OCI-LY1 (cell line): ENCODE results near the gene AGBL1.

ENCODE experiments used
- H2AFZ ChIP-seq: fragments of 200-600 bp; sonication (generic), shearing (Covaris generic); 2 replicates; pipeline ENCODE4 v1.6.0; 2014; ENCODE audit warnings: antibody characterized with exemption, mild to moderate bottlenecking, low read length
- H3F3A ChIP-seq: fragments of 200-600 bp; sonication (generic), shearing (Covaris generic); 2 replicates; pipeline ENCODE4 v1.6.0; 2014; ENCODE audit warnings: mild to moderate bottlenecking, antibody characterized with exemption, low read length, moderate library complexity; ENCODE audit not compliant: insufficient read depth
- H3K27ac ChIP-seq: fragments of 200-600 bp; sonication (generic); 2 replicates; pipeline ENCODE4 v1.5.1; 2014; ENCODE audit warnings: low read length, mixed run types, mild to moderate bottlenecking, low read depth; ENCODE audit not compliant: poor library complexity, severe bottlenecking
- H3K27me3 ChIP-seq: fragments of 200-600 bp; sonication (generic); 2 replicates; pipeline ENCODE4 v1.6.0; 2014; ENCODE audit warnings: antibody characterized with exemption, mild to moderate bottlenecking, low read length, moderate library complexity; ENCODE audit not compliant: insufficient read depth
- H3K36me3 ChIP-seq: fragments of 200-600 bp; sonication (generic); 2 replicates; pipeline ENCODE4 v1.6.1; 2014; ENCODE audit warnings: mild to moderate bottlenecking, antibody characterized with exemption, low read length, moderate library complexity, mixed read lengths; ENCODE audit not compliant: insufficient read depth
- H3K4me1 ChIP-seq: fragments of 200-600 bp; sonication (generic); 2 replicates; pipeline ENCODE4 v1.5.1; 2014; ENCODE audit warnings: mild to moderate bottlenecking, low read length, moderate library complexity; ENCODE audit not compliant: insufficient read depth, severe bottlenecking
- H3K4me2 ChIP-seq: fragments of 200-600 bp; sonication (generic), shearing (Covaris generic); 2 replicates; pipeline ENCODE4 v1.6.1; 2014; ENCODE audit warnings: low read length
- H3K4me3 ChIP-seq: fragments of 200-600 bp; sonication (generic); 2 replicates; pipeline ENCODE4 v1.5.1; 2014; ENCODE audit warnings: low read length, low read depth, mild to moderate bottlenecking, mixed read lengths; ENCODE audit not compliant: poor library complexity, severe bottlenecking
- H3K79me2 ChIP-seq: fragments of 200-600 bp; shearing (Covaris generic); 2 replicates; pipeline ENCODE4 v1.6.1; 2016; ENCODE audit warnings: mixed run types, low read length, mixed read lengths; ENCODE audit not compliant: insufficient read depth
- H3K9ac ChIP-seq: fragments of 200-600 bp; sonication (generic), shearing (Covaris generic); 2 replicates; pipeline ENCODE4 v1.6.1; 2014; ENCODE audit warnings: mild to moderate bottlenecking, low read length, mixed read lengths
- H3K9me2 ChIP-seq: fragments of 200-600 bp; sonication (generic), shearing (Covaris generic); 2 replicates; pipeline ENCODE4 v1.6.1; 2014; ENCODE audit warnings: low read depth, mild to moderate bottlenecking, low read length, mixed read lengths
- H3K9me3 ChIP-seq: fragments of 200-600 bp; shearing (Covaris generic); 2 replicates; pipeline ENCODE4 v1.6.1; 2014; ENCODE audit warnings: low read length, mixed read lengths
- H4K20me1 ChIP-seq: fragments of 200-600 bp; sonication (generic), shearing (Covaris generic); 2 replicates; pipeline ENCODE4 v1.6.0; 2016; ENCODE audit warnings: mild to moderate bottlenecking, low read length; ENCODE audit not compliant: insufficient read depth
- CTCF ChIP-seq: fragments of 200-600 bp; sonication (generic), shearing (Covaris generic); IDR thresholded peaks from 2 replicates; pipeline ENCODE4 v1.5.1; 2017; ENCODE audit warnings: mild to moderate bottlenecking, antibody characterized with exemption, low read length, moderate library complexity, mixed read lengths
- EZH2 ChIP-seq: fragments of 200-600 bp; sonication (generic), shearing (Covaris generic); IDR thresholded peaks from 2 replicates; pipeline ENCODE4 v1.8.0; 2017; ENCODE audit warnings: borderline replicate concordance, mixed run types, mild to moderate bottlenecking, antibody characterized with exemption, low read length, moderate library complexity, mixed read lengths

The AGBL1 gene

GRCh38 chr15:86919581-86919980 is 839.9 kb downstream of the AGBL1 start:
- H3K27ac ChIP-seq = no peak overlapping the region
- no peaks in the 10 kb centered on the region for H3F3A ChIP-seq
- no peaks in the 10 kb centered on the region for H3K9me2 ChIP-seq
- no peaks in the 10 kb centered on the region for H3K36me3 ChIP-seq
- H2AFZ ChIP-seq = no peak overlapping the region
- no peaks in the 10 kb centered on the region for H3K79me2 ChIP-seq
- no peaks in the 10 kb centered on the region for H4K20me1 ChIP-seq
- H3K9me3 ChIP-seq = no peaks in the 10 kb centered on the region
- H3K9ac ChIP-seq = no peak overlapping the region
- H3K4me1 ChIP-seq = no peaks in the 10 kb centered on the region
- TF ChIP-seq CTCF (no peak), EZH2 (no peak)
- no peak overlapping the region for H3K4me3 ChIP-seq
- H3K4me2 ChIP-seq = no peak overlapping the region
- 0 out of 2 replicates have a peak, but pooled peaks cover 4% of the 10 kb centered on the region for H3K27me3 ChIP-seq

GRCh38 chr15:86929461-86929860 is 849.8 kb downstream of the AGBL1 start:
- H2AFZ ChIP-seq = no peak overlapping the region
- no peaks in the 10 kb centered on the region for H3K4me1 ChIP-seq
- H4K20me1 ChIP-seq = no peaks in the 10 kb centered on the region
- H3K79me2 ChIP-seq = no peaks in the 10 kb centered on the region
- no peak overlapping the region for H3K27ac ChIP-seq
- no peaks in the 10 kb centered on the region for H3F3A ChIP-seq
- H3K4me2 ChIP-seq = no peak overlapping the region
- TF ChIP-seq EZH2 = no peak
- TF ChIP-seq CTCF = no peak
- H3K9me3 ChIP-seq = no peaks in the 10 kb centered on the region
- no peak overlapping the region for H3K9ac ChIP-seq
- H3K4me3 ChIP-seq = no peak overlapping the region
- no peaks in the 10 kb centered on the region for H3K27me3 ChIP-seq
- H3K36me3 ChIP-seq = no peaks in the 10 kb centered on the region
- no peaks in the 10 kb centered on the region for H3K9me2 ChIP-seq

- Histone ChIP-seq H3K36me3 (no peaks in the 10 kb centered on the region), H2AFZ (no peak overlapping the region), H3K4me3 (no peak overlapping the region), H3K9me2 (no peaks in the 10 kb centered on the region), H3K27ac (no peak overlapping the region), H3K4me2 (no peak overlapping the region), H3K79me2 (no peaks in the 10 kb centered on the region), H3K4me1 (no peaks in the 10 kb centered on the region), H4K20me1 (no peaks in the 10 kb centered on the region), H3K27me3 (no peaks in the 10 kb centered on the region), H3K9me3 (no peaks in the 10 kb centered on the region), H3K9ac (no peak overlapping the region), H3F3A (no peaks in the 10 kb centered on the region)
- TF ChIP-seq EZH2 (no peak), CTCF (no peak)
Observed at GRCh38 chr15:86932456-86932855, 852.8 kb downstream of the AGBL1 start.
